ENCODE measurements around the gene CRADD. TPM values are rescaled to one million over a fixed set of nuclear protein-coding genes. Genes with fewer than 3 reads are reported as not detected.

CRADD gene
- total and polyA plus RNA-seq, 2 donors (not counting 3 experiments of a cell fraction or from before 2014, with no cell fraction given): 11.7 to 14.5 TPM

GRCh38 chr12:93722835-93723567, 45.8 kb downstream of the CRADD start:
- BruUV-seq (replicated peaks): no TSS peak
- Histone ChIP-seq H3K9me1 (replicated peaks; ENCODE audit: control insufficient read depth, extremely low read depth, insufficient read depth, low read length) (no peaks in the 10 kb centered on the region), H3K27me3 (ENCODE audit: control insufficient read depth in 2 of 2, insufficient read depth in 2 of 2, low read length in 2 of 2) (no peaks in the 10 kb centered on the region), H3K9ac (replicated peaks; ENCODE audit: extremely low read depth, insufficient read depth, low read length) (no peak overlapping the region), H3K4me2 (ENCODE audit: insufficient read depth, low read length) (no peak overlapping the region), H3K4me1 (ENCODE audit: control insufficient read depth, extremely low read depth, insufficient read depth, low read length) (no peaks in the 10 kb centered on the region), H2AFZ (ENCODE audit: low read depth, low read length) (no peak overlapping the region), H3K27ac (ENCODE audit: insufficient read depth, low read depth, low read length) (no peak overlapping the region), H3K9me3 (replicated peaks; ENCODE audit: control insufficient read depth, insufficient read depth, low read length) (no peaks in the 10 kb centered on the region), H4K20me1 (replicated peaks; ENCODE audit: control insufficient read depth, extremely low read depth, insufficient read depth, low read length) (no peaks in the 10 kb centered on the region), H3K4me3 (replicated peaks in 1 of 3; ENCODE audit: insufficient read depth in 1 of 3, low read depth in 1 of 3, low read length in 3 of 3) (no peak overlapping the region), H3K36me3 (ENCODE audit: control insufficient read depth in 2 of 2, extremely low read depth in 1 of 2, insufficient read depth in 2 of 2, low read length in 2 of 2) (no peaks in the 10 kb centered on the region), H3K79me2 (ENCODE audit: control insufficient read depth, insufficient read depth, low read length) (no peaks in the 10 kb centered on the region)
- TF ChIP-seq POLR2AphosphoS5 (IDR thresholded peaks at IDR 0.05; ENCODE audit: insufficient read depth, low read depth, low read length) (no peak), GATA2 (IDR thresholded peaks at IDR 0.05; ENCODE audit: insufficient read depth, insufficient read length, low read depth, low read length) (no peak), MYC (IDR thresholded peaks at IDR 0.05; ENCODE audit: low read depth, low read length) (no peak), JUN (IDR thresholded peaks at IDR 0.05; ENCODE audit: borderline replicate concordance, insufficient read depth, insufficient read length, low read depth) (no peak), EZH2 (IDR thresholded peaks at IDR 0.05; ENCODE audit: borderline replicate concordance, low read depth, low read length, severe bottlenecking) (no peak), POLR2A (IDR thresholded peaks at IDR 0.05; ENCODE audit: low read depth, low read length) (no peak), FOS (IDR thresholded peaks at IDR 0.05; ENCODE audit: borderline replicate concordance, insufficient read depth, low read length) (no peak), MAX (IDR thresholded peaks at IDR 0.05; ENCODE audit: insufficient read depth, insufficient read length) (no peak)
- TF ChIP-seq, protein P1, sequence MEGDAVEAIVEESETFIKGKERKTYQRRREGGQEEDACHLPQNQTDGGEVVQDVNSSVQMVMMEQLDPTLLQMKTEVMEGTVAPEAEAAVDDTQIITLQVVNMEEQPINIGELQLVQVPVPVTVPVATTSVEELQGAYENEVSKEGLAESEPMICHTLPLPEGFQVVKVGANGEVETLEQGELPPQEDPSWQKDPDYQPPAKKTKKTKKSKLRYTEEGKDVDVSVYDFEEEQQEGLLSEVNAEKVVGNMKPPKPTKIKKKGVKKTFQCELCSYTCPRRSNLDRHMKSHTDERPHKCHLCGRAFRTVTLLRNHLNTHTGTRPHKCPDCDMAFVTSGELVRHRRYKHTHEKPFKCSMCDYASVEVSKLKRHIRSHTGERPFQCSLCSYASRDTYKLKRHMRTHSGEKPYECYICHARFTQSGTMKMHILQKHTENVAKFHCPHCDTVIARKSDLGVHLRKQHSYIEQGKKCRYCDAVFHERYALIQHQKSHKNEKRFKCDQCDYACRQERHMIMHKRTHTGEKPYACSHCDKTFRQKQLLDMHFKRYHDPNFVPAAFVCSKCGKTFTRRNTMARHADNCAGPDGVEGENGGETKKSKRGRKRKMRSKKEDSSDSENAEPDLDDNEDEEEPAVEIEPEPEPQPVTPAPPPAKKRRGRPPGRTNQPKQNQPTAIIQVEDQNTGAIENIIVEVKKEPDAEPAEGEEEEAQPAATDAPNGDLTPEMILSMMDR (IDR thresholded peaks at IDR 0.05; ENCODE audit: extremely low read depth in 1 of 2, insufficient read depth in 1 of 2, low read depth in 1 of 2, low read length in 2 of 2): no peak
- FAIRE-seq (no peak), DNase-seq (ENCODE audit: low read depth, low spot score) (no peak)
- intact Hi-C loops (cut with micrococcal nuclease): no loop called here
- ChIA-PET CTCF (interaction anchor here (0.5 kb wide), 1 partner anchor 292 kb away, joined by 3 read pairs; no protein-coding TSS in a partner anchor), POLR2A (no interaction called here)
- dilution Hi-C loops (cut with MboI; ENCODE audit: extremely low pct_ligation_motif_present, low sequenced_read_pairs): no loop called here
